SU-DHL-6 (cell line): ENCODE measurements around the gene SPEN.

Experiments
- H2AFZ ChIP-seq: fragments of 200-600 bp; sonication (generic); 2 replicates; pipeline ENCODE4 v1.6.1; 2014; ENCODE audit warnings: low read depth, mild to moderate bottlenecking, moderate library complexity, mixed read lengths, antibody characterized with exemption, low read length; ENCODE audit not compliant: severe bottlenecking
- H3F3A ChIP-seq: fragments of 200-600 bp; shearing (Covaris generic); 2 replicates; pipeline ENCODE4 v1.6.0; 2016; ENCODE audit warnings: antibody characterized with exemption, mild to moderate bottlenecking; ENCODE audit not compliant: insufficient read depth
- H3K27ac ChIP-seq: fragments of 200-600 bp; sonication (generic); 2 replicates; pipeline ENCODE4 v1.5.1; 2016; ENCODE audit warnings: low read depth, mild to moderate bottlenecking, low read length, moderate library complexity, mixed read lengths
- H3K27me3 ChIP-seq: fragments of 200-600 bp; sonication (generic), shearing (Covaris generic); 2 replicates; pipeline ENCODE4 v1.6.0; 2014; ENCODE audit warnings: mild to moderate bottlenecking, low read length
- H3K36me3 ChIP-seq: fragments of 200-600 bp; sonication (generic); 2 replicates; pipeline ENCODE4 v1.6.1; 2014; ENCODE audit warnings: mild to moderate bottlenecking, low read length, mixed read lengths
- H3K4me2 ChIP-seq: fragments of 300-600, 200-600 bp; shearing (Covaris generic), sonication (generic); 2 replicates; pipeline ENCODE4 v1.6.0; 2014; ENCODE audit warnings: low read length, low read depth, mild to moderate bottlenecking; ENCODE audit not compliant: poor library complexity, severe bottlenecking
- H3K4me3 ChIP-seq: fragments of 200-600 bp; sonication (generic); 2 replicates; pipeline ENCODE4 v1.5.1; 2014; ENCODE audit warnings: antibody characterized with exemption, low read length, mild to moderate bottlenecking, mixed read lengths; ENCODE audit not compliant: insufficient read depth, poor library complexity, severe bottlenecking
- H3K79me2 ChIP-seq: fragments of 200-600 bp; sonication (generic); 2 replicates; pipeline ENCODE4 v1.6.1; 2014; ENCODE audit warnings: mild to moderate bottlenecking, low read length, moderate library complexity; ENCODE audit not compliant: insufficient read depth
- H3K9ac ChIP-seq: fragments of 200-600 bp; sonication (generic); 2 replicates; pipeline ENCODE4 v1.7.0; 2014; ENCODE audit warnings: mild to moderate bottlenecking, low read length
- H3K9me2 ChIP-seq: fragments of 200-600 bp; sonication (generic); replicated peaks from 2 replicates; pipeline ENCODE4 v1.6.1; 2014; ENCODE audit warnings: low read length; ENCODE audit not compliant: insufficient read depth
- H3K9me3 ChIP-seq: fragments of 200-600 bp; sonication (generic); 2 replicates; pipeline ENCODE4 v1.6.1; 2014; ENCODE audit warnings: low read length, mixed read lengths; ENCODE audit not compliant: insufficient read depth
- H4K20me1 ChIP-seq: fragments of 200-600 bp; sonication (generic); 2 replicates; pipeline ENCODE4 v1.6.1; 2014; ENCODE audit warnings: low read depth, mild to moderate bottlenecking, antibody characterized with exemption, low read length, moderate library complexity, mixed read lengths
- CTCF ChIP-seq: fragments of 200-600 bp; sonication (generic); IDR thresholded peaks from one replicate; pipeline ENCODE4 v1.5.1; 2017; ENCODE audit warnings: antibody characterized with exemption, mild to moderate bottlenecking, low read length, moderate library complexity; ENCODE audit not compliant: insufficient read depth, poor library complexity, severe bottlenecking
- EZH2phosphoT487 ChIP-seq: fragments of 200-600 bp; sonication (generic), shearing (Covaris generic); conservative IDR thresholded peaks from 2 replicates; pipeline ENCODE4 v1.6.1; 2018; ENCODE audit warnings: mild to moderate bottlenecking, antibody characterized with exemption, low read length, moderate library complexity, mixed read lengths

Gene SPEN

GRCh38 chr1:15958111-15958510, 110.6 kb downstream of the SPEN start:
- Histone ChIP-seq H3K4me3 (no peak overlapping the region), H3K9ac (no peak overlapping the region), H3K9me2 (no peaks in the 10 kb centered on the region), H3K27me3 (no peaks in the 10 kb centered on the region), H3K79me2 (peaks cover 86% of the 10 kb centered on the region), H3K9me3 (no peaks in the 10 kb centered on the region), H3K36me3 (no peaks in the 10 kb centered on the region), H4K20me1 (no peaks in the 10 kb centered on the region; the same call in 1 of the 2 replicates), H3F3A (no peaks in the 10 kb centered on the region), H3K4me2 (no peak overlapping the region), H3K27ac (no peak overlapping the region), H2AFZ (no peak overlapping the region)
- TF ChIP-seq EZH2phosphoT487: no peak
- no peak for TF ChIP-seq CTCF

GRCh38 chr1:15958793-15959192, 111.3 kb downstream of the SPEN start:
- Histone ChIP-seq H2AFZ (no peak overlapping the region), H3K4me3 (no peak overlapping the region), H3K9ac (no peak overlapping the region), H3K27ac (no peak overlapping the region), H3K9me2 (no peaks in the 10 kb centered on the region), H3K9me3 (no peaks in the 10 kb centered on the region), H3F3A (no peaks in the 10 kb centered on the region), H3K27me3 (no peaks in the 10 kb centered on the region), H3K79me2 (peaks cover 86% of the 10 kb centered on the region), H3K4me2 (no peak overlapping the region), H4K20me1 (no peaks in the 10 kb centered on the region; the same call in 1 of the 2 replicates), H3K36me3 (no peaks in the 10 kb centered on the region)
- TF ChIP-seq CTCF (no peak), EZH2phosphoT487 (no peak)

- Histone ChIP-seq H4K20me1 (no peaks in the 10 kb centered on the region; the same call in 1 of the 2 replicates), H3K27me3 (no peaks in the 10 kb centered on the region), H2AFZ (no peak overlapping the region), H3K79me2 (peaks cover 86% of the 10 kb centered on the region), H3K36me3 (no peaks in the 10 kb centered on the region), H3K9me3 (no peaks in the 10 kb centered on the region), H3F3A (no peaks in the 10 kb centered on the region), H3K27ac (no peak overlapping the region), H3K9ac (no peak overlapping the region), H3K4me2 (no peak overlapping the region), H3K9me2 (no peaks in the 10 kb centered on the region), H3K4me3 (no peak overlapping the region)
- TF ChIP-seq EZH2phosphoT487 (no peak), CTCF (no peak)
Observed at GRCh38 chr1:15959424-15959823, 111.9 kb downstream of the SPEN start.
